Upper lobe of left lung (tissue), 6 donors: ENCODE results near the gene ZNF782. TPM values are rescaled to one million over a fixed set of nuclear protein-coding genes. Genes with fewer than 3 reads are reported as not detected.

ENCODE experiments used
- ATAC-seq, 2 donors: fragments of 200-7000 bp; cut with Tn5 transposase; one replicate each; pipeline ENCODE4 v1.9.1; 2022; ENCODE audit warnings: mild to moderate bottlenecking in 2 of 2, moderate library complexity in 2 of 2; ENCODE audit not compliant: low FRiP score in 2 of 2
- DNase-seq, 2 donors: peaks; one replicate each; pipeline ENCODE4 v3.0.0-alpha.2; 2019 to 2020
- H3K27ac ChIP-seq, 4 donors: fragments of 200-600 bp; sonication (generic); one replicate each; pipeline ENCODE4 v1.5.1; 2016 to 2019
- H3K27me3 ChIP-seq, 4 donors: fragments of 200-600 bp; sonication (generic); one replicate each; pipeline ENCODE4 v1.5.1; 2017 to 2019
- H3K36me3 ChIP-seq, 4 donors: fragments of 200-600 bp; sonication (generic); one replicate each; pipeline ENCODE4 v1.5.1; 2016 to 2019
- H3K4me1 ChIP-seq, 4 donors: fragments of 200-600 bp; sonication (generic); one replicate each; pipeline ENCODE4 v1.5.1; 2018 to 2019
- H3K4me3 ChIP-seq, 4 donors: fragments of 200-600 bp; sonication (generic); one replicate each; pipeline ENCODE4 v1.5.1; 2017 to 2019; ENCODE audit warnings: mild to moderate bottlenecking in 2 of 4, moderate library complexity in 1 of 4
- H3K9me3 ChIP-seq, 4 donors: fragments of 200-600 bp; sonication (generic); one replicate each; pipeline ENCODE4 v1.5.1; 2018 to 2019
- EP300 ChIP-seq, 4 donors: sonication (generic); formaldehyde crosslinking; IDR thresholded peaks; one replicate each; pipeline ENCODE4 v1.5.1; 2017; ENCODE audit warnings: antibody characterized with exemption in 4 of 4, control low read depth in 2 of 4
- POLR2A ChIP-seq, 4 donors: fragments of 450-650 bp; IDR thresholded peaks; one replicate each; pipeline ENCODE4 v1.5.1; 2016 to 2017; ENCODE audit warnings: antibody characterized with exemption in 4 of 4, mild to moderate bottlenecking in 2 of 4
- POLR2AphosphoS5 ChIP-seq, 2 donors: sonication (generic); formaldehyde crosslinking; IDR thresholded peaks; one replicate each; pipeline ENCODE4 v1.5.1; 2017; ENCODE audit warnings: antibody characterized with exemption in 2 of 2
- WGBS, 2 donors: methylation state at CpG; one replicate each; pipeline ENCODE4 v1.1.5; 2017 to 2018; 5-methylcytosine and 5-hydroxymethylcytosine counted together
- total RNA-seq, 6 donors: library from RNA; depleted of rRNA in 4 of 6; stranded (reverse); fragments of >200 nt in 4 of 6; gene quantifications; one replicate each; pipeline versions ENCODE4 v1.1.0 to v1.2.1, GENCODE V29; 2016 to 2021
- TF ChIP-seq, protein P1 (sequence below), 6 experiments: fragments of 450-650 bp in 4 of 6; fragments of 200-600 bp in 2 of 6; sonication (generic) in 2 of 6; IDR thresholded peaks; one replicate each; pipeline ENCODE4 v1.5.1; 2016 to 2019; ENCODE audit warnings: antibody characterized with exemption in 6 of 6
- donor health status: DM: no; HTN: no; CAD: no; lungs with moderate emphysema.
- donor health status: DM: no; HTN: yes; CAD: no; lungs with severe emphysema.

ZNF782 gene
- total RNA-seq, 6 donors from 2014 or later = 4.4 to 17.8 (median 6.0) TPM

GRCh38 chr9:96884443-96884842 is 30.1 kb upstream of the ZNF782 start:
- Histone ChIP-seq H3K27me3 (no peaks in the 10 kb centered on the region), H3K27ac (no peak overlapping the region), H3K9me3 (no peaks in the 10 kb centered on the region), H3K36me3 (no peaks in the 10 kb centered on the region), H3K4me3 (no peak overlapping the region), H3K4me1 (no peaks in the 10 kb centered on the region)
- WGBS, 2 donors = 63 to 78% methylated on average over 2 of the region's 2 CpGs
- ATAC-seq = no peak
- DNase-seq = no peak
- TF ChIP-seq POLR2AphosphoS5 (IDR thresholded peaks at IDR 0.05) (no peak), EP300 (IDR thresholded peaks at IDR 0.05) (no peak), POLR2A (IDR thresholded peaks at IDR 0.05) (no peak)
- TF ChIP-seq, protein P1, sequence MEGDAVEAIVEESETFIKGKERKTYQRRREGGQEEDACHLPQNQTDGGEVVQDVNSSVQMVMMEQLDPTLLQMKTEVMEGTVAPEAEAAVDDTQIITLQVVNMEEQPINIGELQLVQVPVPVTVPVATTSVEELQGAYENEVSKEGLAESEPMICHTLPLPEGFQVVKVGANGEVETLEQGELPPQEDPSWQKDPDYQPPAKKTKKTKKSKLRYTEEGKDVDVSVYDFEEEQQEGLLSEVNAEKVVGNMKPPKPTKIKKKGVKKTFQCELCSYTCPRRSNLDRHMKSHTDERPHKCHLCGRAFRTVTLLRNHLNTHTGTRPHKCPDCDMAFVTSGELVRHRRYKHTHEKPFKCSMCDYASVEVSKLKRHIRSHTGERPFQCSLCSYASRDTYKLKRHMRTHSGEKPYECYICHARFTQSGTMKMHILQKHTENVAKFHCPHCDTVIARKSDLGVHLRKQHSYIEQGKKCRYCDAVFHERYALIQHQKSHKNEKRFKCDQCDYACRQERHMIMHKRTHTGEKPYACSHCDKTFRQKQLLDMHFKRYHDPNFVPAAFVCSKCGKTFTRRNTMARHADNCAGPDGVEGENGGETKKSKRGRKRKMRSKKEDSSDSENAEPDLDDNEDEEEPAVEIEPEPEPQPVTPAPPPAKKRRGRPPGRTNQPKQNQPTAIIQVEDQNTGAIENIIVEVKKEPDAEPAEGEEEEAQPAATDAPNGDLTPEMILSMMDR (IDR thresholded peaks at IDR 0.05) = no peak

- H3K9me3 ChIP-seq = no peaks in the 10 kb centered on the region
- ATAC-seq (no peak), DNase-seq (no peak)
- no peaks in the 10 kb centered on the region for H3K4me1 ChIP-seq
- H3K27ac ChIP-seq = no peak overlapping the region
- TF ChIP-seq POLR2A (IDR thresholded peaks at IDR 0.05) = no peak
- TF ChIP-seq, protein P1 (IDR thresholded peaks at IDR 0.05) = no peak
- TF ChIP-seq EP300 (IDR thresholded peaks at IDR 0.05) = no peak
- TF ChIP-seq POLR2AphosphoS5 (IDR thresholded peaks at IDR 0.05) = no peak
- WGBS, 2 donors = 27 to 40% methylated on average over 1 of the region's 1 CpG
- H3K36me3 ChIP-seq = no peaks in the 10 kb centered on the region
- no peaks in the 10 kb centered on the region for H3K27me3 ChIP-seq
- no peak overlapping the region for H3K4me3 ChIP-seq
Observed at GRCh38 chr9:96883922-96884321, 29.6 kb upstream of the ZNF782 start.

DNA sequence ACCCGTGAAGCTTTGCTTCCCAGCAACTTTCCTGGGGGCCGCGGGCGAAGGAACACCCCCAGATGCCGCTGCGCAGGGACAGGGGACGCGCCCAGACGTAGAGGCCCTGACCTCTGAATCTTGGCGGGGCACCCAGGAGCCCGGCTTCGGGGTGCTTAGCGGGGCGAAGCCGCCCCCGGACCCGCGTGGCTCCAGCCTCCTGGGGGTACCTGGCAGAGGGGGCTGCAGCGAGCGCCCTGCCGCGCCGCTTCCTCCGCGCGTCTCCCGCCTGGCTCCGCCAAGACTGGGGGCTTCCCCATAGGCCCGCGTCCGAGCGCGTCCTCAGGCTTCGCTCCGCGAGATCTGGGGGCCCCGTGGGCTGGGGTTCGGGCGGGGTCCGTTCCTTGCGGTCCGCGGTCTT is 23.0 kb upstream of the ZNF782 start:
- no peaks in the 10 kb centered on the region for H3K36me3 ChIP-seq

GRCh38 chr9:96875461-96876142 is 21.3 kb upstream of the ZNF782 start:
- DNase-seq (peak; percentile 72 to 81), ATAC-seq (peak; percentile 54 to 73)
- Histone ChIP-seq H3K9me3 (no peaks in the 10 kb centered on the region), H3K4me1 (peaks cover 6 to 21% (median 14%) of the 10 kb centered on the region in 4 donors), H3K27ac (peak overlapping the region; percentile 50 to 79 (median 56)), H3K4me3 (peak overlapping the region in 3 of 4 donors; percentile 41 to 48 (median 42)), H3K36me3 (no peaks in the 10 kb centered on the region), H3K27me3 (peaks cover 0 to 14% (median 8%) of the 10 kb centered on the region in 4 donors)
- 1 to 3% methylated on average over 23 to 43 of the region's 43 CpGs for WGBS, 2 donors
- TF ChIP-seq, protein P1 (IDR thresholded peaks at IDR 0.05) = peak in 2 of 6 experiments; percentile 19 to 26
- TF ChIP-seq EP300 (IDR thresholded peaks at IDR 0.05) (no peak), POLR2AphosphoS5 (IDR thresholded peaks at IDR 0.05) (no peak), POLR2A (IDR thresholded peaks at IDR 0.05) (no peak)

More for the DNA sequence above, 23.0 kb upstream of the ZNF782 start:
- DNase-seq = peak in 1 of 2 donors; percentile 83
- ATAC-seq = no peak
- H3K4me3 ChIP-seq = no peak overlapping the region
- TF ChIP-seq POLR2AphosphoS5 (IDR thresholded peaks at IDR 0.05) = no peak
- TF ChIP-seq POLR2A (IDR thresholded peaks at IDR 0.05) = no peak
- no peak for TF ChIP-seq EP300 (IDR thresholded peaks at IDR 0.05)
- TF ChIP-seq, protein P1 (IDR thresholded peaks at IDR 0.05) = no peak
- H3K27ac ChIP-seq = no peak overlapping the region
- H3K4me1 ChIP-seq = peaks cover 6 to 21% (median 14%) of the 10 kb centered on the region in 4 donors
- WGBS, 2 donors = 13 to 19% methylated on average over 15 to 40 of the region's 43 CpGs
- no peaks in the 10 kb centered on the region for H3K9me3 ChIP-seq
- peaks cover 0 to 14% (median 8%) of the 10 kb centered on the region in 4 donors for H3K27me3 ChIP-seq
